ENCODE results near the gene CDH13.

The CDH13 gene

GRCh38 chr16:83648347-83648746, 1021.6 kb downstream of the CDH13 start:
- ChIA-PET CTCF (no interaction called here), POLR2A (no interaction called here)
- H3K9me3 ChIP-seq (ENCODE audit: control insufficient read depth, insufficient read depth, low read depth, low read length), result no peaks in the 10 kb centered on the region
- no peak overlapping the region for H3K4me3 ChIP-seq (ENCODE audit: low read depth, low read length)
- H3K36me3 ChIP-seq (ENCODE audit: control insufficient read depth in 2 of 2, insufficient read depth in 1 of 2, low read length in 2 of 2), result no peaks in the 10 kb centered on the region
- TF ChIP-seq ZNF211 (tag by site-specific recombination; IDR thresholded peaks at IDR 0.05; ENCODE audit: low read depth) (no peak), ZNF354C (tag by site-specific recombination; IDR thresholded peaks at IDR 0.05; ENCODE audit: borderline replicate concordance, low read depth) (no peak), KLF7 (tag by site-specific recombination; IDR thresholded peaks at IDR 0.05; ENCODE audit: borderline replicate concordance) (no peak), ZNF335 (tag by site-specific recombination; conservative IDR thresholded peaks at IDR 0.05) (no peak), GLIS2 (tag by site-specific recombination; IDR thresholded peaks at IDR 0.05) (no peak), ELK4 (IDR thresholded peaks at IDR 0.05; ENCODE audit: borderline replicate concordance, low read depth, low read length) (no peak), ZNF169 (tag by site-specific recombination; IDR thresholded peaks at IDR 0.05) (no peak), ZNF157 (tag by site-specific recombination; IDR thresholded peaks at IDR 0.05) (no peak), MZF1 (tag by site-specific recombination; IDR thresholded peaks at IDR 0.05; ENCODE audit: borderline replicate concordance) (no peak), ZNF747 (tag by site-specific recombination; IDR thresholded peaks at IDR 0.05) (no peak), ZNF596 (tag by site-specific recombination; IDR thresholded peaks at IDR 0.05) (no peak), ZNF639 (tag by site-specific recombination; IDR thresholded peaks at IDR 0.05) (no peak), GLIS1 (tag by site-specific recombination; IDR thresholded peaks at IDR 0.05) (no peak), ZNF473 (tag by site-specific recombination; IDR thresholded peaks at IDR 0.05) (no peak), ZNF362 (tag by site-specific recombination; IDR thresholded peaks at IDR 0.05) (no peak), ZBTB10 (tag by site-specific recombination; IDR thresholded peaks at IDR 0.05) (no peak)
- no peaks in the 10 kb centered on the region for H3K4me1 ChIP-seq (ENCODE audit: control insufficient read depth, insufficient read depth, low read length)
- no peak overlapping the region for H3K27ac ChIP-seq (ENCODE audit: extremely low read depth, low read depth, low read length)

- CTCF ChIA-PET, result no interaction called here
- POLR2A ChIA-PET, result no interaction called here
- H3K9me3 ChIP-seq (ENCODE audit: control insufficient read depth, insufficient read depth, low read depth, low read length), result no peaks in the 10 kb centered on the region
- H3K36me3 ChIP-seq (ENCODE audit: control insufficient read depth in 2 of 2, insufficient read depth in 1 of 2, low read length in 2 of 2), result no peaks in the 10 kb centered on the region
- H3K4me1 ChIP-seq (ENCODE audit: control insufficient read depth, insufficient read depth, low read length), result no peaks in the 10 kb centered on the region
- no peak overlapping the region for H3K4me3 ChIP-seq (ENCODE audit: low read depth, low read length)
- no peak overlapping the region for H3K27ac ChIP-seq (ENCODE audit: extremely low read depth, low read depth, low read length)
- TF ChIP-seq ZBTB49 (tag by site-specific recombination; IDR thresholded peaks at IDR 0.05; ENCODE audit: low read depth) (no peak), ZNF16 (tag by site-specific recombination; IDR thresholded peaks at IDR 0.05; ENCODE audit: low read depth) (no peak), ZNF202 (tag by site-specific recombination; IDR thresholded peaks at IDR 0.05; ENCODE audit: borderline replicate concordance) (no peak), ZNF692 (tag by site-specific recombination; IDR thresholded peaks at IDR 0.05) (no peak), ZNF514 (tag by site-specific recombination; IDR thresholded peaks at IDR 0.05) (no peak), ZNF626 (tag by site-specific recombination; IDR thresholded peaks at IDR 0.05) (no peak), ZBTB48 (tag by site-specific recombination; IDR thresholded peaks at IDR 0.05) (no peak), ZNF560 (tag by site-specific recombination; IDR thresholded peaks at IDR 0.05; ENCODE audit: borderline replicate concordance) (no peak), ZBTB44 (tag by site-specific recombination; IDR thresholded peaks at IDR 0.05) (no peak)
Measured at GRCh38 chr16:83651871-83652270, 1025.1 kb downstream of the CDH13 start.

Measured in HEK293 (cell line).